Activated naive CD4-positive, alpha-beta T cell treated with anti-CD3 and anti-CD28 coated beads, Interleukin-2, amount 50 U/mL, for 72 hours (primary cell): ENCODE results near the gene PNMA8A. TPM values are rescaled to one million over a fixed set of nuclear protein-coding genes. Genes with fewer than 3 reads are reported as not detected.

ENCODE experiments used
- ATAC-seq, 2 donors: fragments of 150-1000 bp; cut with Tn5 transposase; 2 replicates each; pipeline ENCODE4 v1.10.0; 2021; ENCODE audit warnings: mild to moderate bottlenecking in 2 of 2, moderate library complexity in 2 of 2
- DNase-seq, 2 donors: peaks; one replicate each; pipeline ENCODE4 v3.0.0; 2021 to 2022; ENCODE audit warnings: low spot score in 2 of 2
- H3K27ac Mint-ChIP-seq, 2 donors: one replicate each; pipeline ENCODE4 v1.8.0; 2022; ENCODE audit warnings: mild to moderate bottlenecking in 2 of 2, mixed read lengths in 2 of 2
- H3K36me3 Mint-ChIP-seq, 2 donors: one replicate each; pipeline ENCODE4 v1.8.0; 2022; ENCODE audit warnings: mixed read lengths in 2 of 2
- H3K9me3 Mint-ChIP-seq, 2 donors: one replicate each; pipeline ENCODE4 v1.8.0; 2022; ENCODE audit warnings: mixed read lengths in 2 of 2
- total RNA-seq, 2 donors: library from RNA; stranded (reverse); gene quantifications; one replicate each; pipeline ENCODE4 v1.2.3, GENCODE V29; 2022

Gene PNMA8A
- total RNA-seq, 2 donors from 2014 or later = not detected

DNA sequence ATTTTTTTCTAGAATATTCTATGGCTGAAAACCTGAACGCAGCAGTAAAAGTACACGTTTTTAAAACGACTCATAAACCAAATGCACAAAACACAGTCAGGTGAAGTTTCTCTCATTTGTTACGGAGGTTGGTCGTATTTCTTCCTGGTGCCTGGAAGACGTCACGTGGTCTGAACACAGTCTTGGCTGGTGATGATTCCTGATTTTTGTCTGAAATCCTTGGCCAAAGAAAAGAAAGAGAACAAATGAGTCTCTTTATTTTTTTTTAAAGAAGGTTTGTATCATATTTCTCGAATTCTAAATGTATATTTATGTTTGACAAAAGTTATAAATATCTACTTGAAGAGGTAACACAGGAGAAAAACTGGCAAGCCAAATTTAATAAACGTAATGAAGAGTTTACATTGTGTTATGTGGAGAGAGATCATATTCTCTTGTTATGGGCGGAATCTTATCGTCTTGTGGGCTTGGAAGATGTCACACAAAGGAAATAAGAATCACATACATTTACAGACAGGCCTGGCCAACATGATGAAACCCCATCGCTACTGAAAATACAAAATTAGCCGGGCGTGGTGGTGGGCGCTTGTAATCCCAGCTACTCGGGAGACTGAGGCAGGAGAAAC lies 10.0 kb upstream of the PNMA8A start:
- Mint-ChIP-seq H3K27ac (no peak overlapping the region), H3K36me3 (no peaks in the 10 kb centered on the region), H3K9me3 (no peaks in the 10 kb centered on the region)
- ATAC-seq (no peak), DNase-seq (no peak)

GRCh38 chr19:46480415-46480814 lies 9.1 kb upstream of the PNMA8A start:
- H3K27ac Mint-ChIP-seq = no peak overlapping the region
- DNase-seq = no peak
- H3K9me3 Mint-ChIP-seq = no peaks in the 10 kb centered on the region
- H3K36me3 Mint-ChIP-seq = no peaks in the 10 kb centered on the region
- ATAC-seq = no peak

DNA sequence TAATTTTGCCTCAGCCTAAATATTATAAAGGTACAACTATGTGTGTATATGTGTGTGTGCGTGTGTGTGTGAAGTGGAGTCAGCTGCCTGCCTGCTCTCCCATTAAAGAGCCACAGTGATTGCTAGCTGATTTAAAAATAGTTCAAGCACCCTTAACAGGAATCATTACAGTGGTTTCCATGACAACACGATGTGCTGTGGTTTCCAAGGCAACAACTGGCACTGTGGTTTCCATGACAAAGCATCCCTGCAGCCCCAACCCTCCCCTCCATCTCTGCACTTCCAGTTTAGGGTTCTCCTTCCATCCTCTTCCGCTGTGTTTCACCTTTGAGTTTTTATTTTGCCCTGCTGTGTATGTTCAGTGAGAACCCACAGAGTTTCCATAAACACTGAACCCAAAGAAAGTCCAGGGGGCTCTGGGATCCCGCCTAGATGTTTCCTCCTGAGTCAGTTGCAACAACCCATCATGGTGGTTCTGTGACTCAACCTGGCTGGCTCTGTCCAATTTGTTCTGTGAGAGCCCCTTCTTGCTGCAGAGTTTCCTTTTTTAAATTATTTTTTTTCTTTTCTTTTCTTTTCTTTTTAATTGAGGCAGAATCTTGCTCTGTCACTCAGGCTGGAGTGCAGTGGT lies 7.1 kb upstream of the PNMA8A start:
- H3K27ac Mint-ChIP-seq = peak overlapping the region in 1 of 2 donors; percentile 53
- no peaks in the 10 kb centered on the region for H3K36me3 Mint-ChIP-seq
- ATAC-seq = peak; percentile 29 to 57
- H3K9me3 Mint-ChIP-seq = no peaks in the 10 kb centered on the region
- DNase-seq = no peak

- no peak for ATAC-seq
These were observed 4.6 kb upstream of the PNMA8A start for GRCh38 chr19:46475986-46476385.

GRCh38 chr19:46474211-46474610 lies 2.8 kb upstream of the PNMA8A start:
- DNase-seq = no peak
- no peaks in the 10 kb centered on the region for H3K9me3 Mint-ChIP-seq
- ATAC-seq = no peak
- H3K36me3 Mint-ChIP-seq = no peaks in the 10 kb centered on the region
- H3K27ac Mint-ChIP-seq = no peak overlapping the region

More at GRCh38 chr19:46475986-46476385, 4.6 kb upstream of the PNMA8A start:
- DNase-seq = no peak
- Mint-ChIP-seq H3K9me3 (no peaks in the 10 kb centered on the region), H3K36me3 (no peaks in the 10 kb centered on the region), H3K27ac (no peak overlapping the region)

- DNase-seq = no peak
- ATAC-seq = no peak
- Mint-ChIP-seq H3K9me3 (no peaks in the 10 kb centered on the region), H3K27ac (no peak overlapping the region), H3K36me3 (no peaks in the 10 kb centered on the region)
These were observed 1.2 kb upstream of the PNMA8A start for GRCh38 chr19:46472592-46472991.

- Mint-ChIP-seq H3K9me3 (no peaks in the 10 kb centered on the region), H3K36me3 (no peaks in the 10 kb centered on the region), H3K27ac (no peak overlapping the region)
- no peak for DNase-seq
- ATAC-seq = no peak
These were observed 614 bp upstream of the PNMA8A start for GRCh38 chr19:46471811-46472543.

GRCh38 chr19:46470376-46470775 lies 987 bp downstream of the PNMA8A start:
- ATAC-seq = no peak
- no peak overlapping the region for H3K27ac Mint-ChIP-seq
- DNase-seq = no peak
- H3K9me3 Mint-ChIP-seq = no peaks in the 10 kb centered on the region
- no peaks in the 10 kb centered on the region for H3K36me3 Mint-ChIP-seq

DNA sequence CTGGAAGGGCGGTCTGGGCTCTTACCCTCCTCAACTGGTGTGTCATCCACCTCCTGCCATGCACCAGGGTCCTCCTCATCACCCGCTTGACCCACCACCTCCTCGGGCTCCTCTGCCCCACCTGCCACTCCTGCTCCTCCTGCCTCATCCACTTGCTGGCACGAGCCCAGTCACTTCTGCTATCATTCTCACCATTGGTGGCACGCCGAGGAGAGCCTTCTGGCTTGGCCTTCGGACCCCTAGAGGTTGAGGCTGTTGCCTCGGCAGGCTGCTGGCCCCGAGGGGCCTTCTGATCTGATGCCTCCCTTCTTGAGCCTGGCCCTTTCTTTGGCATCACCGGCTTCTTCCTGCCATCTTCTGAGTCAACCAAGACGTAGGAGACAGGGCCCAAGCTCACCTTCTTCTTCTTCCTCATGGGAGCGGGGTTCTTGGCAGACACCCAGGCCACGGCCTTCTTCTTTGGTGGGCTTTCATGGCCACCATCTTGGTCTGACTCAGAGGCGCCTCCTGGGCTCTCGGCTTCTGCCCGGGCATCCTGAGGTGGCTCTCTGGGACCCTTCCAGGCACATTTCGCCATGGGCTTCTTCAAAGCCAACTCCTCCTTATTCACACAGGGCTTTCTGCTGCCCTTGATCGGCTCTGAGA lies 1.7 kb downstream of the PNMA8A start:
- DNase-seq = no peak
- no peaks in the 10 kb centered on the region for H3K36me3 Mint-ChIP-seq
- no peak for ATAC-seq
- H3K9me3 Mint-ChIP-seq = no peaks in the 10 kb centered on the region
- no peak overlapping the region for H3K27ac Mint-ChIP-seq

DNA sequence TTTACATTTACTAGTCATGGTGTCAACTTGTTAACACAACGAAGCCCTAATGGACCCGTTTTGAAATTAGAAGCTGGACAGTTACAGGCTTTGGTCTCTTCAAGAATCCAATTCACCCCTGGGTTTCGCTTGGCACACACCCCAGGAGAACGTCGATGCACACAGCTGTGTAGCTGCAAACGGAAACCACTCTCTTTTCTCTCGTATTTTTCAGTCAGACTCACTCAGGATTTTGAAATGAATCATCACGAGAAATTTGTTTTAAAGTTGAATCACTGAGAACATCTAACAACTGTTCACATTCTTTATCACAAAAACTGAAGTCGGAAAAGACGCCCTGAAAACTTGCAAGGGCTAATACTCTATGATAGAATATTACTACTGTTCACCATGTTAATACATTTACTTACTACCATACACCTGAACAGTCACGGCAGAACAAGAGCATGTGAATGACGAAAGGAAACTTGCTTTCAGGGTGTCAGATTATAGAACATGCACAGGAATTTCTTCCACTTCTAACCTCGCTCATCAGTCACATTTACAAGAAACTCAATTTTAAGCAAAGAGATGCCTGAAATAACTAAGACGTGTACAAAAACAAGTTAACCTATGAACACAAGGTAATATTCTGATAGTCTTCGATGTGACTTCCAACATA lies 4.7 kb downstream of the PNMA8A start:
- no peak for DNase-seq
- H3K9me3 Mint-ChIP-seq = no peaks in the 10 kb centered on the region
- peak in 1 of 2 donors; percentile 78 for ATAC-seq
- H3K36me3 Mint-ChIP-seq = no peaks in the 10 kb centered on the region
- H3K27ac Mint-ChIP-seq = no peak overlapping the region

- ATAC-seq = no peak
These were observed 7.8 kb downstream of the PNMA8A start for GRCh38 chr19:46463516-46463915.

DNA sequence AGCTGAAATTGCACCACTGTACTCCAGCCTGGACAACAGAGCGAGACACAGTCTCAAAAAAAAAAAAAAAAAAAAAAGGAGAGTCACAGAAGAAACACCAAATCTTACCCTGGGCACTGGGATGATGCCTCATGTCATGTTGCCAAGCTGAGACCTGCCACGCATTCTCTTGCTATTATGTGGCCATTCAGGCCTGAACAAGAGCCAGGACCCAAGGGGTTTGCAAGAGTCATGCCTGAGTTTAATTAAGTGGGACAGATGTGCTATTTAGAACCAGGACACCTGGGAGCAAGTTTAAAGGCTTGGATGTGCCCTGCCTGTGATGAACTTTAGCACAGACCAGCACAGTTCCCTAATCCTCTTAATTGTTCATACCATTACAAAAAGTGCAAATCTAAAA lies 9.8 kb downstream of the PNMA8A start:
- DNase-seq (no peak), ATAC-seq (no peak)
- no peak overlapping the region for H3K27ac Mint-ChIP-seq
- H3K36me3 Mint-ChIP-seq = no peaks in the 10 kb centered on the region
- no peaks in the 10 kb centered on the region for H3K9me3 Mint-ChIP-seq

More at GRCh38 chr19:46463516-46463915, 7.8 kb downstream of the PNMA8A start:
- DNase-seq = no peak
- Mint-ChIP-seq H3K36me3 (no peaks in the 10 kb centered on the region), H3K9me3 (no peaks in the 10 kb centered on the region), H3K27ac (no peak overlapping the region)

DNA sequence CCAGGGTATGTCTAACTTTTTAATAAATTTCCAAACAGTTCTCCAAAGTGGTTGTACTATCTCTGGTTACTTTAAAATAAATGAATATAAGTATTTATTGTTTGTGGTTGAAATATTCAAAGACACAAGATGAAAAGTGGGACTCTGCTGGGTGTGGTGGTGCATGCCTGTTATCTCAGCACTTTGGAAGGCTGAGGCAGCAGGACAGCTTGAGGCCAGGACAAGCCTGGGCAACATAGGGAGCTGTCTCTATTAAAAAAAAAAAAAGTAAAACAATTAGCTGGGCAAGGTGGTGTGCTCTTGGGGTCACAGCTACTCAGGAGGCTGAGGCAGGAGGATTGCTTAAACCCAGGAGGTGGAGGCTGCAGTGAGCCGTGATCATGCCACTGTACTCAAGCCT lies 10.4 kb downstream of the PNMA8A start:
- DNase-seq = no peak
- Mint-ChIP-seq H3K27ac (no peak overlapping the region), H3K9me3 (no peaks in the 10 kb centered on the region), H3K36me3 (no peaks in the 10 kb centered on the region)
- ATAC-seq = no peak

- H3K36me3 Mint-ChIP-seq = no peaks in the 10 kb centered on the region
- H3K9me3 Mint-ChIP-seq = no peaks in the 10 kb centered on the region
- no peak overlapping the region for H3K27ac Mint-ChIP-seq
- no peak for DNase-seq
- no peak for ATAC-seq
These were observed 11.3 kb downstream of the PNMA8A start for GRCh38 chr19:46460055-46460454.

GRCh38 chr19:46456930-46457329 lies 14.4 kb downstream of the PNMA8A start:
- DNase-seq (no peak), ATAC-seq (no peak)
- H3K36me3 Mint-ChIP-seq = no peaks in the 10 kb centered on the region
- no peaks in the 10 kb centered on the region for H3K9me3 Mint-ChIP-seq
- H3K27ac Mint-ChIP-seq = no peak overlapping the region

GRCh38 chr19:46454244-46454643 lies 17.1 kb downstream of the PNMA8A start:
- no peak for ATAC-seq
- DNase-seq = no peak
- no peak overlapping the region for H3K27ac Mint-ChIP-seq
- peaks cover 6% of the 10 kb centered on the region in 2 donors for H3K9me3 Mint-ChIP-seq
- H3K36me3 Mint-ChIP-seq = peaks cover 7 to 8% of the 10 kb centered on the region in 2 donors

- no peak for DNase-seq
- H3K36me3 Mint-ChIP-seq = peaks cover 9% of the 10 kb centered on the region in 2 donors
- ATAC-seq = no peak
- no peak overlapping the region for H3K27ac Mint-ChIP-seq
- H3K9me3 Mint-ChIP-seq = peaks cover 7% of the 10 kb centered on the region in 2 donors
These were observed 17.7 kb downstream of the PNMA8A start for GRCh38 chr19:46453661-46454060.
